ENCODE results near the gene TRIM14.

DNA sequence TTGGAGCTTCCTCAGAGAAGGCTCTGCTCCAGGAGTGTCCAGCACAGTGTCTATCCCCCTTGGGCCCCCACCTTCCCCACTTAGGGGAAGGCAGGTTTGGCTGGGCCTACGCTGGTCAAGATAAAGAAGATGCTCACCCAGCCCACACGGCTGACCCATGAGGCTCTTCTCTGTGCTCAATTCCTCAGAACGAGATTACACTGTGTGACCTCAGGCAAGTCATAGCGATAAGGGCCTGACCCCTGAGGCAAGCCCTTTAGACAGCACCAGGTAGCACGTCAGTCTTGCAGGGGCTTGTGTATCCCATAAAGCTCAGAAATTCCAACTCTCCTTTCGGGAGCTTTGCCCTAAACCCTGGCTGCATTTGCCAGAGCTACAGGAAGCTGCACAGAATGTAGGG is 40.8 kb upstream of the TRIM14 start:
- TF ChIP-seq EZH2phosphoT487 (IDR thresholded peaks at IDR 0.05; ENCODE audit: borderline replicate concordance), result no peak
- TF ChIP-seq CTCF (conservative IDR thresholded peaks at IDR 0.05; ENCODE audit: low read length), result no peak
